Natural killer cell (primary cell): ENCODE measurements around the gene ADGRD1. TPM values are rescaled to one million over a fixed set of nuclear protein-coding genes. Genes with fewer than 3 reads are reported as not detected.

Experiments
- ATAC-seq, 3 donors: fragments of 150-1000 bp in 2 of 3; fragments of 200-7000 bp in 1 of 3; cut with Tn5 transposase; 1 replicate in 1 of 3; 2 replicates in 2 of 3; pipeline ENCODE4 v1.10.0; 2021; ENCODE audit warnings: mild to moderate bottlenecking in 2 of 3, moderate library complexity in 2 of 3
- DNase-seq, 2 donors: peaks; one replicate each; pipeline versions ENCODE4 v3.0.0 to v3.0.0-alpha.2; 2013 to 2021; ENCODE audit warnings: mixed read lengths in 1 of 2
- H3K27ac ChIP-seq: one replicate; pipeline ENCODE4 v1.5.1; 2013; ENCODE audit warnings: mild to moderate bottlenecking, low read length
- H3K27me3 ChIP-seq: one replicate; pipeline ENCODE4 v1.6.1; 2013; ENCODE audit warnings: low read length; ENCODE audit not compliant: control insufficient read depth, insufficient read depth
- H3K36me3 ChIP-seq: one replicate; pipeline ENCODE4 v1.6.1; 2013; ENCODE audit warnings: low read length; ENCODE audit not compliant: control insufficient read depth, insufficient read depth
- H3K4me1 ChIP-seq: one replicate; pipeline ENCODE4 v1.6.1; 2013; ENCODE audit warnings: low read length; ENCODE audit not compliant: control insufficient read depth, insufficient read depth
- H3K4me3 ChIP-seq: one replicate; pipeline ENCODE4 v1.5.1; 2013; ENCODE audit warnings: low read length
- H3K9me3 ChIP-seq: one replicate; pipeline ENCODE4 v1.6.1; 2013; ENCODE audit warnings: low read length; ENCODE audit not compliant: control insufficient read depth, insufficient read depth
- H3K27ac Mint-ChIP-seq, 2 donors: one replicate each; pipeline ENCODE4 v1.8.0; 2022; ENCODE audit warnings: mild to moderate bottlenecking in 2 of 2, mixed read lengths in 2 of 2, moderate library complexity in 1 of 2
- H3K27me3 Mint-ChIP-seq, 2 donors: one replicate each; pipeline ENCODE4 v1.8.0; 2022; ENCODE audit warnings: low read depth in 2 of 2, mixed read lengths in 2 of 2
- H3K36me3 Mint-ChIP-seq: one replicate; pipeline ENCODE4 v1.8.0; 2022; ENCODE audit warnings: mixed read lengths
- H3K4me1 Mint-ChIP-seq, 2 donors: one replicate each; pipeline ENCODE4 v1.8.0; 2022; ENCODE audit warnings: mixed read lengths in 2 of 2
- H3K4me3 Mint-ChIP-seq: one replicate; pipeline ENCODE4 v1.8.0; 2022; ENCODE audit warnings: mild to moderate bottlenecking, moderate library complexity, mixed read lengths
- H3K9me3 Mint-ChIP-seq, 2 donors: one replicate each; pipeline ENCODE4 v1.8.0; 2022; ENCODE audit warnings: mixed read lengths in 2 of 2
- CTCF ChIP-seq: fragments of 200-600 bp; IDR thresholded peaks from one replicate; pipeline ENCODE4 v1.8.0; 2022; ENCODE audit warnings: antibody characterized with exemption
- WGBS: methylation state at CpG from one replicate; pipeline ENCODE4 v1.1.7; 2013; ENCODE audit warnings: missing lambda C conversion rate; ENCODE audit not compliant: insufficient coverage; 5-methylcytosine and 5-hydroxymethylcytosine counted together
- intact Hi-C: fragments of 100-400 bp; cut with micrococcal nuclease; formaldehyde crosslinking; loops from one replicate; pipeline ENCODE4 v1.14.2; 2022
- total RNA-seq, 4 donors: library from RNA; stranded (reverse); fragments of 120-200 nt in 1 of 4; gene quantifications; one replicate each; pipeline versions ENCODE4 v1.2.3 to v1.2.4, GENCODE V29; 2013 to 2022

Gene ADGRD1
- total RNA-seq, 3 donors from 2014 or later (not counting 1 experiment from before 2014, with no cell fraction given) = 0.50 to 3.9 (median 1.4) TPM

- DNase-seq (no peak), ATAC-seq (no peak)
- Histone ChIP-seq H3K4me3 (no peak overlapping the region), H3K9me3 (no peaks in the 10 kb centered on the region), H3K27me3 (no peaks in the 10 kb centered on the region), H3K27ac (no peak overlapping the region), H3K4me1 (no peaks in the 10 kb centered on the region), H3K36me3 (no peaks in the 10 kb centered on the region)
- H3K27ac Mint-ChIP-seq = no peak overlapping the region
- 79% methylated on average over 8 of the region's 10 CpGs for WGBS
- no peaks in the 10 kb centered on the region for H3K27me3 Mint-ChIP-seq
- H3K36me3 Mint-ChIP-seq = no peaks in the 10 kb centered on the region
- TF ChIP-seq CTCF = no peak
- intact Hi-C loops = no loop called here
- no peaks in the 10 kb centered on the region for H3K9me3 Mint-ChIP-seq
- H3K4me1 Mint-ChIP-seq = no peaks in the 10 kb centered on the region
- H3K4me3 Mint-ChIP-seq = no peak overlapping the region
These were observed 17.2 kb downstream of the ADGRD1 start for GRCh38 chr12:130970908-130971233.

GRCh38 chr12:130971925-130972585, 18.3 kb downstream of the ADGRD1 start:
- H3K9me3 ChIP-seq = no peaks in the 10 kb centered on the region
- no peaks in the 10 kb centered on the region for H3K9me3 Mint-ChIP-seq
- no peaks in the 10 kb centered on the region for H3K36me3 Mint-ChIP-seq
- ATAC-seq = no peak
- intact Hi-C loops = no loop called here
- H3K27me3 Mint-ChIP-seq = no peaks in the 10 kb centered on the region
- 87% methylated on average over 15 of the region's 15 CpGs for WGBS
- no peak for DNase-seq
- no peaks in the 10 kb centered on the region for H3K4me1 Mint-ChIP-seq
- no peaks in the 10 kb centered on the region for H3K4me1 ChIP-seq
- TF ChIP-seq CTCF = no peak
- H3K27me3 ChIP-seq = no peaks in the 10 kb centered on the region
- H3K36me3 ChIP-seq = no peaks in the 10 kb centered on the region
- no peak overlapping the region for H3K27ac Mint-ChIP-seq
- no peak overlapping the region for H3K4me3 ChIP-seq
- no peak overlapping the region for H3K27ac ChIP-seq
- no peak overlapping the region for H3K4me3 Mint-ChIP-seq

GRCh38 chr12:130972586-130972950, 18.9 kb downstream of the ADGRD1 start:
- 90% methylated on average over 9 of the region's 9 CpGs for WGBS
- intact Hi-C loops = no loop called here
- Mint-ChIP-seq H3K4me3 (no peak overlapping the region), H3K36me3 (no peaks in the 10 kb centered on the region), H3K4me1 (no peaks in the 10 kb centered on the region), H3K27ac (no peak overlapping the region), H3K27me3 (no peaks in the 10 kb centered on the region), H3K9me3 (no peaks in the 10 kb centered on the region)
- Histone ChIP-seq H3K36me3 (no peaks in the 10 kb centered on the region), H3K27ac (no peak overlapping the region), H3K4me3 (no peak overlapping the region), H3K27me3 (no peaks in the 10 kb centered on the region), H3K4me1 (no peaks in the 10 kb centered on the region), H3K9me3 (no peaks in the 10 kb centered on the region)
- TF ChIP-seq CTCF = no peak
- ATAC-seq (no peak), DNase-seq (no peak)

GRCh38 chr12:130973109-130973508, 19.4 kb downstream of the ADGRD1 start:
- Mint-ChIP-seq H3K9me3 (no peaks in the 10 kb centered on the region), H3K4me3 (no peak overlapping the region), H3K4me1 (no peaks in the 10 kb centered on the region), H3K27me3 (no peaks in the 10 kb centered on the region), H3K27ac (no peak overlapping the region), H3K36me3 (no peaks in the 10 kb centered on the region)
- Histone ChIP-seq H3K27me3 (no peaks in the 10 kb centered on the region), H3K4me1 (no peaks in the 10 kb centered on the region), H3K9me3 (no peaks in the 10 kb centered on the region), H3K36me3 (no peaks in the 10 kb centered on the region), H3K4me3 (no peak overlapping the region), H3K27ac (no peak overlapping the region)
- ATAC-seq = no peak
- DNase-seq = no peak
- WGBS = 79% methylated on average over 11 of the region's 11 CpGs
- intact Hi-C loops = no loop called here
- no peak for TF ChIP-seq CTCF
